Measurements from ENCODE around the gene ZNF592. TPM values are rescaled to one million over a fixed set of nuclear protein-coding genes. Genes with fewer than 3 reads are reported as not detected.

The ZNF592 gene
- total and polyA plus RNA-seq, 2 donors (not counting 3 experiments of a cell fraction or from before 2014, with no cell fraction given), result 12.3 to 21.1 TPM

DNA sequence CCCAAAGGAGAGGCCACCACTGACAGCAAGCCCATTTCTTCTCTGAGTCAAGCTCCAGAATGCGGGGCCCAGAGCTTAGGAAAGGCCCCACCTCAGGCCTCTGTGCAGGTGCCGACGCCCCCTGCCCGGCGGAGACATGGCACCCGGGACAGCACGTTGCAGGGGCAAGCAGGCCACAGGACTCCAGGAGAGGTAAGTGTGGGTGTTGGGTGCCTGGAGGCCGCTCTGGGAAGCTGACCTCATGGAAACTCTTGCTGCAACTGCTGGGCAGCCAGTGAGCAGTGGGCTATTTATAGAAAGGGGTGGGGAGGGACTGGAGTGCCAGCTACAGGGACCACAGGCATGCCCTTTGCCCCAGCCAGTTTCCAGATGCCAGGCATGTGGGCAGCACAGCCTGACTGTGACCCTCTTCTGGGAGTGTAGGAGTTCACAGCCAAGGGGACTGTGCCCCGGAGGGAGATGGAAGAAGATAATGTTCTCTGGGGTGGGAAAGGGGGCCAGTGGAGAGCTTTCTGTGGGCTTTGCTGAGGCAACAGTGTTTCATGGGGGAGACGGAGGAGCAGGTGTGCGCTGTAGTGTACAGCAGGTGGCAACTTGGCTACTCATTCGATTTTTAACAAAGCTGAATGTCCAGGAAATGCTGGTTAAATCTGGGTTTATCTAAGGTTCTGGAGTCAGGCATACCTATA lies 92.5 kb downstream of the ZNF592 start:
- no peaks in the 10 kb centered on the region for H3K79me2 ChIP-seq (ENCODE audit: control insufficient read depth, insufficient read depth, low read length)
- H3K9ac ChIP-seq (replicated peaks; ENCODE audit: extremely low read depth, insufficient read depth, low read length), result no peak overlapping the region
- ChIA-PET CTCF (interaction anchor here (0.8 to 1.1 kb wide), 2 partner anchors 87 kb away, joined by 3 to 4 read pairs; no protein-coding TSS in a partner anchor), POLR2A (no interaction called here)
- no peak overlapping the region for H3K4me2 ChIP-seq (ENCODE audit: insufficient read depth, low read length)
- no peaks in the 10 kb centered on the region for H3K4me1 ChIP-seq (ENCODE audit: control insufficient read depth, extremely low read depth, insufficient read depth, low read length)
- DNase-seq (ENCODE audit: low read depth, low spot score) (peak; percentile 28), FAIRE-seq (no peak)
- intact Hi-C loops (cut with micrococcal nuclease), result no loop called here
- peaks cover 0 to 18% of the 10 kb centered on the region in 2 experiments for H3K36me3 ChIP-seq (ENCODE audit: control insufficient read depth in 2 of 2, extremely low read depth in 1 of 2, insufficient read depth in 2 of 2, low read length in 2 of 2)
- H3K9me1 ChIP-seq (replicated peaks; ENCODE audit: control insufficient read depth, extremely low read depth, insufficient read depth, low read length), result no peaks in the 10 kb centered on the region
- H4K20me1 ChIP-seq (replicated peaks; ENCODE audit: control insufficient read depth, extremely low read depth, insufficient read depth, low read length), result no peaks in the 10 kb centered on the region
- H3K9me3 ChIP-seq (replicated peaks; ENCODE audit: control insufficient read depth, insufficient read depth, low read length), result no peaks in the 10 kb centered on the region
- H3K27ac ChIP-seq (ENCODE audit: insufficient read depth, low read depth, low read length), result no peak overlapping the region
- no peaks in the 10 kb centered on the region for H3K27me3 ChIP-seq (ENCODE audit: control insufficient read depth in 2 of 2, insufficient read depth in 2 of 2, low read length in 2 of 2)
- H2AFZ ChIP-seq (ENCODE audit: low read depth, low read length), result no peak overlapping the region
- no peak for TF ChIP-seq JUN (IDR thresholded peaks at IDR 0.05; ENCODE audit: borderline replicate concordance, insufficient read depth, insufficient read length, low read depth)
- TF ChIP-seq EZH2 (IDR thresholded peaks at IDR 0.05; ENCODE audit: borderline replicate concordance, low read depth, low read length, severe bottlenecking), result no peak
- no peak for TF ChIP-seq POLR2A (IDR thresholded peaks at IDR 0.05; ENCODE audit: low read depth, low read length)
- TF ChIP-seq GATA2 (IDR thresholded peaks at IDR 0.05; ENCODE audit: insufficient read depth, insufficient read length, low read depth, low read length), result no peak
- no peak for TF ChIP-seq POLR2AphosphoS5 (IDR thresholded peaks at IDR 0.05; ENCODE audit: insufficient read depth, low read depth, low read length)
- TF ChIP-seq MAX (IDR thresholded peaks at IDR 0.05; ENCODE audit: insufficient read depth, insufficient read length), result no peak
- TF ChIP-seq MYC (IDR thresholded peaks at IDR 0.05; ENCODE audit: low read depth, low read length), result no peak
- no peak for TF ChIP-seq FOS (IDR thresholded peaks at IDR 0.05; ENCODE audit: borderline replicate concordance, insufficient read depth, low read length)
- TF ChIP-seq CTCF (IDR thresholded peaks at IDR 0.05; ENCODE audit: extremely low read depth in 1 of 2, insufficient read depth in 1 of 2, low read depth in 1 of 2, low read length in 2 of 2), result no peak
- dilution Hi-C loops (cut with MboI; ENCODE audit: extremely low pct_ligation_motif_present, low sequenced_read_pairs), result loop anchor here (25.0 kb wide), 1 partner anchor 121 kb away; no protein-coding TSS in a partner anchor
- H3K4me3 ChIP-seq (replicated peaks in 1 of 3; ENCODE audit: insufficient read depth in 1 of 3, low read depth in 1 of 3, low read length in 3 of 3), result no peak overlapping the region
- no TSS peak for BruUV-seq (replicated peaks)
